Stimulated activated CD8-positive, alpha-beta memory T cell treated with anti-CD3 and anti-CD28 coated beads, Interleukin-7, amount 100 ng/mL, for 48 hours (primary cell): Measurements from ENCODE around the gene PRAF2.

Experiments
- DNase-seq, 2 donors: peaks; one replicate each; pipeline ENCODE4 v3.0.0-alpha.2; 2020; ENCODE audit warnings: low read depth in 1 of 2; ENCODE audit errors: extremely low read depth in 1 of 2

The PRAF2 gene

DNA sequence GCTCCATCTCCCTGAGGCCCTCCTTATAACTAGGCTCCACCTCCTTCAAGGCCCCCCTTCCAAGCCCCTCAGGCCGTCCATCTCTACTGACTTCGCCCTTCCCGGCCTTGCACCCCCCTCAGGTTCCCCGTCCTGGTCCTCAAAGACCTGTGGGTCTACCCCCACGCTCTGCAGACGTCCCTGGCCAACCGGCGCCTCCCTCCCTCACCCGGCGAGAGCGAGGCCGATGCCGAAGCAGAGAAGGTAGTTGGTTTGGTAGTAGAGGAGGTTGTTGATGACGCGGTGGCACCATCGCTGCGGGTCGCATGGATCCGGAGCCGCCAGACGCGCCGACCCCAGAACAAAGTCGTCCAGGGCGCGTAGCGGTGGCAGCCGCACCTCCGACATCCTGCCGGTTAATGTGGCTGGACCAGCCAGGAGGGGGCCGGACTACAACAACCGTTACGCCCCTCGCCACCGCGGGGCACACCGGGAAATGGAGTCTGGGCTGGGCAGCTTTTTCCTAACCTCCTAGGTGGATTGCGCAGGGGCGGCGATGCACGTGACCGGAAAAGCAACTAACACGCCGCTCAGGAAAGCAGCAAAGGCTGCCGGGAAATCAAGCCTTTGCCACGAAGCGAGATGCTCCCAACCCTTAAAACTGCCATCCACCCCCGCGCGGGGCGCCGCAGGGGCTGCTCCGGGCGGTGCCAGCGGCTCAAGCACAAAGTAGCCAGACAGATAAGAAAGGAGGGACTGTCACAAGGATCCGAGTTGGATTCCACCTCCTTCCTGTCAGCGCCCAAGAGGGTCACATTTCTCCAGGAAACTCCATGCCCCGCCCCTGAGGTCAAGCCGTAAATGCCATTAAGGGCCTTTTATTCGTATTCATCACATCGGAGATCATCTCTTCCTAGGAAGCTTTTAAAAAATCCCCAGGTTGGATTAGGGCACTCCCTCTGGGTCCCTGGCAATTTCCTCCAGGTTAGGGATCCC, at the start of gene PRAF2:
Gene PRAF2 (minus strand): TSS at position 402 of the 975 bp plus-strand sequence. CDS start 15 bp downstream, at position 387.
- peak; percentile 72 to 86 for DNase-seq

DNA sequence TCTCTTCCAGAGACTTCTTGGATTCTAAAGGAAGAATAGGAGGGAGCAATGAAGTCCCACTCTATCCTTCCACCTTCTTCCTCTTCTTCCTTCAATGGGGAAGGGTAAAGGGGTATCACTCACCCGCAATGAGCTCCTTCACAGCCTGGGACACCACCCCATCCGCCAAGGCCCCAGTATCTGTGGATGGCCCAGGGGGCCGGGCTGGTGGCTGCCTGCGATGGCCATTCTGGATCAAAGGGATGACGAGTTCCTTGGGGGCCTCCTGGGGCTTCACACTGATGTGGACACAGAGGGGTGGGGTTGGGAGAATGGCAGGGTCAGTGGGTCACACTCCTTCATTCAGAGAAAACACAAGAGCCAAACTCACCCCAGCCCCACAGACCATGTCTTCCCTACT, 48.7 kb upstream of the PRAF2 start:
- no peak for DNase-seq

- DNase-seq, result no peak
Measured at GRCh38 chrX:49120091-49120490, 46.3 kb upstream of the PRAF2 start.

DNA sequence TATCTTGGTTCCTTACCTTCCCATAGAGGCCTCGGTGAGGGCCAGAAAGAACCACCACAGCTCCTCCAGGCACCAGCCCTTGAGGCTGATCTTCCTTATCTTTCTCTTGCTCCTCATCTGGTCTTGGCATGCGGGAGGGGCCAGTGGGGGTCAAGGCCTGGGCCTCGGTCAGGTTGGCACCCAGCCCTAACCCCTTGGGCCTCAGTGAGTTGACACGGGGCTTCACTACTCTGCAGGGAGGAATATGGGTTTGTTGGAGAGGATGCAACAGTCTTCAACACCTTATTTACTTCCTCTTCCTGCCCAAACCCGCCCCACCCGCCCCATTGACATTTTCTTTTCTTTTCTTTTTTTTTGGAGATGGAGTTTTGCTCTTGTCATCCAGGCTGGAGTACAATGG, 43.8 kb upstream of the PRAF2 start:
- no peak for DNase-seq

- DNase-seq, result no peak
Measured at GRCh38 chrX:49116716-49117115, 42.9 kb upstream of the PRAF2 start.

GRCh38 chrX:49116076-49116475, 42.3 kb upstream of the PRAF2 start:
- no peak for DNase-seq

- DNase-seq, result no peak
Measured at GRCh38 chrX:49111791-49112190, 38.0 kb upstream of the PRAF2 start.

DNA sequence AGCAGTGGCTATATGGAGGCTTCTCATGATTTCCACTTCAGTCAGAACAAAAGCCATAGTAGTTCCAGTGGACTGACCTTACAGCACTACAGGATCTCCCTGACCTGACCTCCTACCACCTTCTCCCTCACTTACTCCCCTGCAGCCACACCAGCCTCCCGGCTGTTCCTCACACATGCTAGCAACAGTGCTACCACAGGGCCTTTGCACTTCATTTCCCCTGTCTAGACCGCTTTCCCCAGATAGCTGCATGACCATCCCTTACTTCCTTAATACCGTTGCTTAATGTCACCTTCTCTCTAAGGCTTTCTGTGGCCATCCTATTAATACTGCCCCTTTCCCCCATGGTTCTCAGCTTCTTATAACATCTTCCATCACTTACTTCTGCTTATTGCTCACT, 36.6 kb upstream of the PRAF2 start:
- no peak for DNase-seq

- DNase-seq, result no peak
Measured at GRCh38 chrX:49108641-49109040, 34.8 kb upstream of the PRAF2 start.

GRCh38 chrX:49106930-49107329, 33.1 kb upstream of the PRAF2 start:
- DNase-seq, result no peak

GRCh38 chrX:49106296-49106695, 32.5 kb upstream of the PRAF2 start:
- DNase-seq, result no peak

DNA sequence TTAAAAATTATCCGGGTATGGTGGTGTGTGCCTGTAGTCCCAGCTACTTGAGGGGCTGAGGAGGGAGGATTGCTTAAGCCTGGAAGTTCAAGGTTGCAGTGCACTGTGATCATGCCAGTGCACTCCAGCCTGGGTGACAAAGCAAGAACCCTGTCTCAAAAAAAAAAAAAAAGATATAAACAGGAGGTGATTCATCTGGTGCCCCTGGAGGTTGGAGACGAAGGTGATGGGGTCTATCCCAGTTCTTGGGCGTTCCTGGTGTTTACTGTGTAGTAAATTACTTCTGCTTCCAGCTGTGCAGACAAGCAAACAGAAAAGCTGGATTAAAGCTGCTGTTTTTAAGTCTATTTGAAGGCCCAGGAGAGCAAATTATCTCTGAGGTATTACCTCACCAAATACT, 29.8 kb upstream of the PRAF2 start:
- DNase-seq, result no peak

- DNase-seq, result no peak
Measured at GRCh38 chrX:49102190-49102589, 28.4 kb upstream of the PRAF2 start.

DNA sequence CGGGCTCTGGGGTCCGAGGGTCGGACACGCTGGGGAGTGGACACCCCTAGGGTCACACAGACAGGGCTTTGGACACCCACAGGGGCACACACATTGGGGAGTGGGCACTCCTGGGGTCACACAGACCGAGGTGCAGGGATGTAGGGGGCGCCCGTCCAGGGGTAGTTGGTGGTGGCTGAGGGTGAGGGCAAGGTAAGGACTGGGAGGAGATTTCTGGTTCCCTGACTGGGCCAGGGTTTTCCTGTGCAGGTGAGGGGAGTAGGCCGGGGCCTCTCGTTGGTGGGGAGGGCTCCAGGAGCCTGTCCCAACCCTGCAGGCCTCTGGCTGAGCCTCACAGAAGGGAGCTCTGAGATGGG, 27.8 kb upstream of the PRAF2 start:
- no peak for DNase-seq

DNA sequence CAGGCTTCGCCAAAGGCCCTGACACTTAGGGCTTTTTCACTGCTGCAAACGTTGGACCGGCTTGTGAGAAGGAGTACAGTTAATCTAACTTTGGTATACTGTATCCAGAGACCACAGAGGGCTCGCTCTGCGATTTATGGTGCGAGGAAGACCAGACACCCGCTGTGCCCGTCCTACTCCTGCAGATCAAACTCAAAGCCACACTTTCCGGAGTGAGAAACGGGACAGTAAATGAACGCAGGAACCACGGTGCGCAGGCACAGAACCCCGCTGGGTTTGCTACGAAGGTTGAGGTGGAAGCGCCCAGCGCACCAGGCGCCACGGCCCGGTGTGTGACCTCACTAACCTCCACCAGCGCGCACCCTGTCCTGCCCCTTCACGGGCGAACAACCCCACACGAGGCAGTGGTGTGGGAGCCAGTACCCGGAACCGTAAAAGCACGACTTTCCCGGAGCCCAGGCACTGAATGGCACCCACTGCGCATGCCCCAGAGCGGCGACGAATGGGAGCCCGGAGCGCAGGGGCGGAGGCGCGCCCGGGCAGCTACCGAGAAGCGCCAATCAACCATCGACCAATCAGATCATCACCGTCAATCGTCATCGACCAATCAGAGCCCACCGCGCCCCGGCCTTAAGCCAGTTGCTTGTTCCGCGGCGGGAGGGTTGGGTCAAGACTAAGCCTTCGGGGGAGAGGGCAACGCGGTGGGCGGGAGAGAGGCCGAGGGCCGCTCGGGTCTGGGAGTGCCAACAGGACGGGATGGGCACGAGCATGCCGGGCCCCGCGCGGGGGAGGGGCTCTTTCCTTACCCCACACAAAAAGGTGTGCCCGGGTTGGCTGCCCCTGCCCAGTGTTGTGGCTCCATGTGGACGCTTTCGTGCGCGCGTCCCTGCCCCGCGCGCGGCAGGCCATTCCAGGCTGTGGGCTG, 27.2 kb upstream of the PRAF2 start:
- DNase-seq, result peak; percentile 75 to 82

DNA sequence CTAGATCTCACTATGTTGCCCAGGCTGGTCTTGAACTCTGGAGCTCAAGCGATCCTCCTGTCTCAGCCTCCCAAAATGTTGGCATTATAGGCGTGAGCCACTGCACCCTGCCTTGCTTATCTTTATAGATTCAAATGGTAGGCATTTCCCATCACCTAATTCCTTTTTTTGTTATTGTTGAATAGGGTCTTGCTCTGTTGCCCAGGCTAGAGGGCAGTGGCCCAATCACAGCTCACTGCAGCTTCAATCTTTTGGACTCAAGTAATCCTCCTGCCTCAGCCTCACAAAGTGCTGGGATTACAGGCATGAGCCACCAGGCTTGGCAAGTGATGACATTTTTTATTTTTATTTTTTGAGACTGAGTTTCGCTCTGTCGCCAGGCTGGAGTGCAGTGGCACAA, 22.6 kb upstream of the PRAF2 start:
- DNase-seq, result no peak

DNA sequence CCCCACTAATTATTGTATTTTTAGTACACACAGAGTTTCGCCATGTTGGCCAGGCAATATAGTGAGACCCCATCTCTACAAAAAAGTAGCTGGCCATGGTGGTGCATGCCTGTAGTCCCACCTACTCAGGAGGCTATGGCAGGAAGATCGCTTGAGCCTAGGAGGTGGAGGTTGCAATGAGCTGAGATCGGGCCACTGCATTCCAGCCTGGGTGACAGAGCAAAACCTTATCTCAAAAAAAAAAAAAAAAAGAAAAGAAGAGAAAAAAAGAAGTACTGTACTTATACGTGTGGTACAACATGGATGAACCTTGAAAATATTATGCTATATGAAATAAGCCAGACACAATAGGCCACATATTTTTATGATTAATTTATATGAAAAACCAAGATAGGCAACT, 15.8 kb upstream of the PRAF2 start:
- DNase-seq, result no peak

- DNase-seq, result no peak
Measured at GRCh38 chrX:49082271-49082871, 8.6 kb upstream of the PRAF2 start.

- DNase-seq, result peak; percentile 40 to 62
Measured at GRCh38 chrX:49079489-49080428, 6.0 kb upstream of the PRAF2 start, which contains the start of gene WDR45. Gene WDR45 (minus strand): TSS chrX:49079887. CDS start chrX:49078095, 1,792 bp downstream.

- no peak for DNase-seq
Measured at GRCh38 chrX:49077941-49078340, 4.1 kb upstream of the PRAF2 start.
